HG02763 (cell line): Measurements from ENCODE around the gene TCEA3.

ENCODE experiments used
- ATAC-seq: cut with Tn5 transposase; IDR thresholded peaks from one replicate; pipeline ENCODE4 v1.9.1; 2021; ENCODE audit warnings: mild to moderate bottlenecking, moderate library complexity; ENCODE audit not compliant: unreplicated experiment

The TCEA3 gene

GRCh38 chr1:23422241-23422877, 2.2 kb downstream of the TCEA3 start:
- ATAC-seq, result no peak

DNA sequence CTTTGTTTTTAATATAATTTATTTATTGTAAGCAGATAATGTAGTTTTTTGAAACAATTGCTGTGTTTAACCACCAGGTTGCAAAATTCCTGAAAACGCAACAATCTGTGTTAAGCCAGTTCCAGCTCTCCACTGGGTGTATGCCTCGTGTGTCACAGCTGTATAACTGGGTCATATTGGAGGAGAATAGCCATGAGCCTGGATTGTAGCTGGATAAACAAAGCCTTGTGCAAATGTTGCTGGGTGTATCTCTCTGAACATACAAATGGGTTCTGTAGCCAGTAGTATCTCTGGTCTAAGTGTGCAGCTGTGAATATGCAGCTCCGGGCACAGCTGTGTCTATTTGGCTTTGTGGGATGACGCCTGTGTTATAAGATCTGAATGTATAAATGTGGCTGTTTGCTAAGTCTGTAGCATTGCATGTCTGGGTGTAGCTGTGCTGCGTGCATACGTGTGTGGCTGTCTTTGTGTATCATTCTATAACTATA, 2.8 kb downstream of the TCEA3 start:
- ATAC-seq, result no peak

- no peak for ATAC-seq
These were observed 3.2 kb downstream of the TCEA3 start for GRCh38 chr1:23421343-23421742.

DNA sequence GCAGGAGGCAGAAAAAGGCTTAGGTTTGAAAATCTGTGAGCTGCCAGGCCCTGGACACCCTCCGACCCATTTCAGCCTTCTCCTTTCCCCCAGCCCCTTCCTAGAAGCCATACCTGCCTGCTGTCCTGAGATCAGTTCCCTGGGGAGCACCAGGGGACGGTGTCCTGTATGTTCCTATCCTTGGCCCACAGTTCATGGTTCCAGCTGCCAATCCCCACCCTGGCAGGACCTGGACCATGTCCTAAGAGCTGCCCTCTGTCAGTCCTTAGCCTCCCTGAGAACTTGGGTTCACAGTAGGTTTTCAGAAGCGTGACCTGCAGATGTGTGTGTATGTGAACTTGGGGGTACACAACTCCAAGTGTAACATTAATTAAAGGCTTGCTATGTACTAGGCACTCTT, 3.8 kb downstream of the TCEA3 start:
- no peak for ATAC-seq

- ATAC-seq, result no peak
These were observed 5.4 kb downstream of the TCEA3 start for GRCh38 chr1:23419180-23419579.

DNA sequence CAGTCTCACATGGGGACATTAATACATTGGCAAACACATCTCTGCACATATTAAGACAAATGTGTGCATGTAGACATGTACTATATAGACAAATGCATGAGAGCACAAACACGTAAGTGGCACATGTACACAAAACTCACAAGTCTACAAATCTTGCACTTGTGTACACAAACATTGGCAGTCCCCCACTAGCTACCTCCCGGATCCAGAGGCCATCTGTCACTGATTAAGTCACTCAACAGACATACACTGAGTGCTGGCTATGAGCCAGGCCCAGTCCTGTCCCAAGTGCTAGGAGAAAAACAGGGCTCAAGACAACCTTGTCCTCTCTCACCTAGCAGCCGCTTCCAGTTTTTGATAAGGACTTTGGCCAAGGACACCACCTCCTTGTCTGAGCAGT, 7.0 kb downstream of the TCEA3 start:
- ATAC-seq, result no peak

DNA sequence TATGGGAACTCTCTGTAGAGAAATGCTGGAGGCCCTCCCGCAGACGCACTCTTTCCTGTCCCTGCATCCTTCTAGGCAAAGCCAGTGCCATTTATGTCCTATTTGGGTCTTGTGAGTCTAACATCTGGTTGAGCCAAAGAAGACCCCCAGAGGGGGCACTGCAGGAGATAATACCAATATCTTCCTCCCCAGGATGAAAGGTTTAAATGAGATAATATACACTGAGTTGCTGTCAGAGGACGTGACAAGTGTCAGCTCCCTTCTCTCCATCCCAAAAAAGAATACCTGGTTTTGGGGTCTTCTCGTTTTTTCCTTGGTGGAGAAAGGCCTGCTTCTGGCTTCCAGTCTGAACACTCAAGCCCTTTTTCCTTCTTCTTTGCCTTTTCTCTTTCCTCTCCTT, 7.6 kb downstream of the TCEA3 start:
- no peak for ATAC-seq

DNA sequence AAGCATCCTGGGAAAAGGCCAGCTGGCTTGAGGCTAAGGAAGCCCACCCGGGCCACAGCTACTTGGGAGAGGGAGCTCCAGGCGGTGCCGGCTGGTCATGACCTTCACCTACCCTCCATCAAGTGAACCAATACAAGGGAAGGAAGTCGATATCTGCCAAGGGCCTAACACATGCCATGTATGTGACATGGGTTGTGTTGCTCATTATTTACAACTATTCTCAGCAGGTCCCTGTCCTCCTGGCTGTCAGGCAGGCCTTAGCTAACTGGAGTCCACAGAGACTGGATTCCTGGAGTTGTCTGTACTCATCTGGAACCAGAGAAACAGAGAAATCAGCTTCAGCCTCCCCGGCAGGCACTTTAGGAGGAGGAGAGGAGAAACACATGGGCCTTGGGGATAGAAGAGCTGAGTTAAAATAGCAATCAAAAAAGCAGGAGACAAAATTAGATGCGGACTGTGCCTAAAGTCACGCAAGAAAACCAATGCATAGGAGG, 15.7 kb downstream of the TCEA3 start:
- ATAC-seq, result no peak

- ATAC-seq, result no peak
These were observed 17.4 kb downstream of the TCEA3 start for GRCh38 chr1:23407016-23407630.

- ATAC-seq, result no peak
These were observed 18.6 kb downstream of the TCEA3 start for GRCh38 chr1:23405946-23406345.

DNA sequence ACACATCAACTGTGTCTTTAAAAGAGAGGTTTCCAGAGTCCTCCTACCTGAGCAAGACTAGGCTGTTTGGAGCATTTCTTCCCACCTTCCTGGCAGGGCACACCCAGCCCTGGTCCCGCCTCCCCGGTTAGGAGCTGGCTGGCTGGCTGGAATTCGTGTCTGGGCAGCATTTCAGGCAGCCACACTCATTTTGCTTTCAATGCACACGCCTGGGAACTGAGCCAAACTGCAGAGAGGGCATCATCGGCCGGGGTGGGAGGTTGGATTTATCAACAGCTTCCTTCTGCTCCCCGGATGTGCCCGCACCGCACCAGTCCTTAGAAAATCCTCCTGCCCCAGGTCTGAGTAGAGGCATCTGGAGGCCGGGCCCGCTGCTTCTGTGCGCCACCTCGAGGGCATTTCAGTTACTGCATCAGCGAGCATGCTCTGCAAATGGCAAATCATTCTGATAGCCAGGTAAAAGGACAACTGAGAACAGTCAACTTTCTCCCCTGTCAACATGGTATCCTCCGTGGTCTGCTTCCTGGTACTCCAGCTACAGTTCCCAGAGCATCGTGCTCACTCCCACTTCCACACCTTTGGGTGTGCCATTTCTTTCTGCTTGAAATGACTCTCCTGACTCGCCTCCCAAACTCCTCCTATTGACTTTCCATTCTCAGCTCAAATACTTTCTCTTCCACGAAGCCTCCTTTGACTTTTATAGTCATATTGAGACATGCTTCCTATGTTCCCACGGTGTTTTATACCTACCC, 20.6 kb downstream of the TCEA3 start:
- no peak for ATAC-seq

- ATAC-seq, result no peak
These were observed 21.2 kb downstream of the TCEA3 start for GRCh38 chr1:23403355-23403734.

GRCh38 chr1:23403038-23403336, 21.6 kb downstream of the TCEA3 start:
- ATAC-seq, result no peak

- ATAC-seq, result no peak
These were observed 22.1 kb downstream of the TCEA3 start for GRCh38 chr1:23402286-23403037.

DNA sequence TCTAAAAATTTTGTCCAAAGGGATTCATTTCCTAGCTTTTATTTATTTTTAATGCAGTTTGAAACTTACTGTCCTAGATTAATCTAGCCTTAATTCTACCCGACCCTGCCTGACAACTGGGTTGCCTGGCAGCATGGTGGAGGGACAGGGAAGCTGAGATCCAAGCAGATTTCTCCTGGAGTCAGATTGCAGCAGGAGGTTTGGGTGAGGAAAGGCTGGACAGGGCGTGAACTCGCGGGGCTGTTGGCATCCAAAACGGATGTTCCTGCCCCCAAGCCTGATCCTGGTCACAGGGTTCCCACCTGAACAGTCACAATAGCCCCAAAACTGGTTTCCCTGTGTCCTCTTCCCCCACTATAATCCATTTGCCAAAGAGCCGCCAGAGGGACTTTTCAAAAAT, 23.2 kb downstream of the TCEA3 start:
- no peak for ATAC-seq

DNA sequence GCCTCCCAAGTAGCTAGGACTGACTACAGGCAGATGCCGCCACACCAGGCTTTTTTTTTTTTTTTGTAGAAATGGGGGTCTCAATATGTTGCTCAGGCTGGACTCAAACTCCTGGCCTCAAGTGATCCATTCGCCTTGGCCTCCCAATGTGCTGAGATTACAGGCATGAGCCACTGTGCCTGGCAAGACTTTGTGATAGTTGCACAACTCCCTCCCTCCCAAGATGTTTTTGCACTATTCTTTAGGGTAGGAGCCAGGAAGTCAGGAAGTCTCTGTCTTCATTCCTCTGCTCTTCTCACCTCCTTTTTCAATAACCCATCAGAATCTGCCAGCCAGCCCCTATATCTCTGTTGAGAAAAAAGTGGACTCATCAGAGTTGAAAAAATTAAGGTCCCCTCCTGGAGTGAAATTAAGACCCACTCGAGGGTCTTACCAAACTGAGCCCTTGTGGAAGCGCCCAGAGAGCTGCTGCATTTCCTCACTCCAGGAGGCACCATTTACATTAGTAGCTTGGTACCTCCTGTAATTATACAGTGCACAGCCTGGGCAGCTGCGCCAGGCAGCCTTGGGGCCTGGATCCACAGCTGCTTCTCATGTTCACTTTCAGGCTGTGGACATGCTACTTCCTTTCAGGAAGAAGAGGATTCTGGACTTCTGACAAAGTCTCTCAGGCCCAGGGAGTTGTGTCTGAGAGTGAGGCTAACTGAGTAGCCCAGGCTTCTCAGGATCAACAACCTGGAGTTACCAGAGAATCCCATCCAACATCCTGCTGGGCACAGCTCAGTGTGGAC, 24.0 kb downstream of the TCEA3 start:
- ATAC-seq, result no peak

GRCh38 chr1:23399229-23399628, 25.3 kb downstream of the TCEA3 start:
- ATAC-seq, result no peak

- no peak for ATAC-seq
These were observed 26.6 kb downstream of the TCEA3 start for GRCh38 chr1:23397908-23398307.

DNA sequence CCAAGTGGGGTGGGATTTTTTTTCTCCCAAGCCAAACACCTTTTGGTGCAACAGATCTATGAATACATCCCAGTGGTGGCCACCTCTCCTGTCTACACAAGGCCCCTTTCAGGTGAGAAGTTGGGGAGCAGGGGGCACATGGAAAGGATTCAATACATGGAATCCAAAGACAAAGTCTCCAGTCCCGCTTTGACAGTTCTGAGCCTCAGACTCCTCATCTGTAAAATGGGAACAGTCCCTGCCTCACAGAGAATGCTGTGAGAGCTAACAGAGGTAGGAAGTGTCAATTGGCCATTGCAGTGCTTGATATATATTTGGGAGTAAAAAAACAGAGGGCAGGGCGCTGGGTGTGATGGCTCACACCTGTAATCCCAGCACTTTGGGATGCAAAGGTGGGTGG, 28.2 kb downstream of the TCEA3 start:
- no peak for ATAC-seq

DNA sequence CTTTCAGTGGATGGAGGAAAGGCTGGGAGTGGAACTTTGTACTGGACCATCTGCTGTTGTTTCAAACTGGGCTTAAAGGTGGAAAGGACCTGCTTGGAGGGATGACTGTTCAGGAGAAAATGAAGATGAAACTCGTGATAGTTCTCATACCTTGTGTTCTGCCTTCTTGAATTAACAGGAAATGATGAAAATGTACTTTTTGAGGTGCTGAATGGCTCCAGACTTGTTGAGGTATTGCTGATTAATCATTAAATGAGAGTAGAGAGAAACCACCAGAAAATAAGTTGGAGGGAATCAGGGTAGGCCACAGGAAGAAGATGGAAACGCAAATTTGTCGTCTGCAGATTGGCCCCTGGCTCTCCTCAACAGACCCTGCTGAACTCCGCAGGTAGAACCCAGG, 28.7 kb downstream of the TCEA3 start:
- no peak for ATAC-seq
